ENCODE measurements around the gene NUDC. TPM values are rescaled to one million over a fixed set of nuclear protein-coding genes. Genes with fewer than 3 reads are reported as not detected.
"Not testable (repeated sequence)": the region's sequence is repeated elsewhere in the genome, so short reads cannot be mapped to it uniquely, and the experiment has no call there.

NUDC gene
- 10 to 100 TPM; 44.1 to 80.2 (median 55.9) TPM for total RNA-seq

GRCh38 chr1:26921540-26922430 is at the start of gene NUDC:
Gene NUDC (plus strand): TSS chr1:26921743. CDS start chr1:26921849, 106 bp downstream.
- Histone ChIP-seq H3K27ac (peak within 1 kb of the TSS; percentile 49 to 100 (median 93)), H3K36me3 (peaks cover 22 to 28% of the 10 kb centered on the region in 2 donors), H3K9me3 (no peaks in the 10 kb centered on the region), H3K4me1 (peaks cover 13 to 19% of the 10 kb centered on the region in 2 donors), H3K27me3 (no peaks in the 10 kb centered on the region), H3K4me3 (replicated peaks in 1 of 3) (peak within 1 kb of the TSS; percentile 44 to 85 (median 79))
- intact Hi-C loops (cut with DNase I): no loop called here
- TF ChIP-seq POLR2A (IDR thresholded peaks at IDR 0.05): peak; percentile 37 to 95
- TF ChIP-seq CTCF (IDR thresholded peaks at IDR 0.05): no peak
- DNase-seq: peak; percentile 97 to 98
- 1% methylated on average over 51 to 62 of the region's 83 CpGs for WGBS, 2 donors

DNA sequence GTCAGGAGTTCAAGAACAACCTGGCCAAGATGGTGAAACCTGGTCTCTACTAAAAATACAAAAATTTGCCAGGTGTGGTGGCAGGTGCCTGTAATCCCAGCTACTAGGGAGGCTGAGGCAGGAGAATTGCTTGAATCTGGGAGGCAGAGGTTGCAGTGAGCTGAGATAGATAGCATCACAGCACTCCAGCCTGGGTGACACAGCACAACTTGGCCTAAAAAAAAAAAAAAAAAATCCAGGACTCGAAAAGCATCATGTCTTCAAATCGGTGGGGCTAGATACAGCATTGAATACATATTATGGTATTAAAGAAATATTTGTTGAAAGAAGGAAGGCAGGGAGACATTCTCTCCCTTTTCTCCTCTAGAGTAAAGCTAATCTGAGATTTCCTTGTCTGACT is 48.4 kb upstream of the NUDC start:
- H3K27me3 ChIP-seq; H3K36me3 ChIP-seq; H3K9me3 ChIP-seq; H3K4me3 ChIP-seq (replicated peaks in 1 of 3); DNase-seq; intact Hi-C loops (cut with DNase I); H3K27ac ChIP-seq; H3K4me1 ChIP-seq: not testable (repeated sequence)
- WGBS, 2 donors: 84 to 91% methylated on average over 2 of the region's 2 CpGs

- no peaks in the 10 kb centered on the region for H3K4me1 ChIP-seq
- 54 to 65% methylated on average over 4 of the region's 4 CpGs for WGBS, 2 donors
- TF ChIP-seq POLR2A (IDR thresholded peaks at IDR 0.05) (no peak), CTCF (IDR thresholded peaks at IDR 0.05) (no peak)
- H3K36me3 ChIP-seq: peaks cover 4 to 21% of the 10 kb centered on the region in 2 donors
- no peaks in the 10 kb centered on the region for H3K27me3 ChIP-seq
- intact Hi-C loops (cut with DNase I): loop anchor here (5.0 kb wide), 1 partner anchor 273 kb away; no protein-coding TSS in a partner anchor
- no peak for DNase-seq
- no peak overlapping the region for H3K4me3 ChIP-seq (replicated peaks in 1 of 3)
- no peaks in the 10 kb centered on the region for H3K9me3 ChIP-seq
- H3K27ac ChIP-seq: no peak overlapping the region
Measured at GRCh38 chr1:26874896-26875295, 46.6 kb upstream of the NUDC start.

DNA sequence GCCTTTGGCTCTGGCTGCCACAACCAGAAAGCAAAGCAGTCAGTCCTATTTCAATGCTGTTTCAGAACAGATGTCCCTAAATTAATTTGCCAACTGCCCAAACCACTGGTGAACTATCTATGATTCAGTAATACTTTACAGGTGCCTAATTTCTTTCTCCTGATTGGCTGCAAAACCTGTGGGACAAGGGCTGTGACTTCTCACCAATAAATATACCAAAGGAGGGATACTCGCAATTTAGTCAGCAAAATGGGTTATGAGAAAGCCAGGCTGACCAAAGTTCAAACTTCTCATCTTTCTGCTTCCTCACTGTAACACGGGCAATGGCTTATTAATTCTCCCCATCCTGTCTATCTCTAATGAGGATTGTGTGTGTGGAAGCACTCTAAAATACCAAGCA is 44.2 kb upstream of the NUDC start:
- Histone ChIP-seq H3K4me3 (replicated peaks in 1 of 3) (no peak overlapping the region), H3K27ac (no peak overlapping the region), H3K9me3 (no peaks in the 10 kb centered on the region), H3K36me3 (peaks cover 24 to 43% of the 10 kb centered on the region in 2 donors), H3K4me1 (no peaks in the 10 kb centered on the region), H3K27me3 (no peaks in the 10 kb centered on the region)
- no peak for DNase-seq
- no peak for TF ChIP-seq POLR2A (IDR thresholded peaks at IDR 0.05)
- no peak for TF ChIP-seq CTCF (IDR thresholded peaks at IDR 0.05)
- intact Hi-C loops (cut with DNase I): loop anchor here (5.0 kb wide), 1 partner anchor 275 kb away; no protein-coding TSS in a partner anchor
- WGBS, 2 donors: 80 to 84% methylated on average over 2 of the region's 2 CpGs

DNA sequence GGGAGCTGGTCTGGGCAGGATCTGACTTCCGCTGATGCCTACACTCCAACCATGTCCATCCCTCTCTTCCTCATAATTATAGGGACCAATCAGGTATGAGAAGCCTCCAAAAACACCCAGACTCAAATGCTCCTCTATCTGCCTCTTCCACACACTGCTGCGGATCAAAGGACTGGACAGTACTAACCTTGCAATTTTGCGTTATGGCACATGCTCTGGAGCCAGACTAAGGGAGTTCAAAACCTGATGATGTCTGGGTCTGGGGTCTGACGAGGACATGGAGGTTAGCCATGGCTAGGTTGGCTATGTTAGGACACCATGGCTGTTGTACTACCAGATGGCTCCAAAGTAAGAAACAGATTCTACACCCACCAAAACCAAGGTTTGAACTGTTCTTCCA is 41.8 kb upstream of the NUDC start:
- WGBS, 2 donors: 96 to 98% methylated on average over 4 of the region's 4 CpGs
- H3K36me3 ChIP-seq: peaks cover 47 to 68% of the 10 kb centered on the region in 2 donors
- intact Hi-C loops (cut with DNase I): loop anchor here (5.0 kb wide), 1 partner anchor 277 kb away; no protein-coding TSS in a partner anchor

DNA sequence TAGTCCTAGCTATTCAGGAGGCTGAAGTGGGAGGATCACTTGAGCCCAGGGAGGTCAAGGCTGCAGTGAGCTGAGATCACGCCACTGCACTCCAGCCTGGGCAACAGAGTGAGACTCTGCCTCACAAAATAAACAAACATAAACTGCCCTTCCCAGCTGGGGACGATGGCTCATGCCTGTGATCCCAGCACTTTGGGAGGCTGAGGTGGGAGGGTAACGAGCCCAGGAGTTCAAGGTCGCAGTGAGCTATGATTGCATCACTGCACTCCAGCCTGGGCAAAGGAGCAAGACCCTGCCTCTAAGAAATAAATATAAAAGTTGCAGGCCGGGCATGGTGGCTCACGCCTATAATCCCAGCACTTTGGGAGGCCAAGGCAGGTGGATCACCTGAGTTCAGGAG is 39.9 kb upstream of the NUDC start:
- H3K4me3 ChIP-seq (replicated peaks in 1 of 3); H3K9me3 ChIP-seq; H3K27me3 ChIP-seq; DNase-seq; H3K4me1 ChIP-seq; H3K27ac ChIP-seq; intact Hi-C loops (cut with DNase I): not testable (repeated sequence)
- 89% methylated on average over 6 of the region's 6 CpGs for WGBS, 2 donors
- peaks cover 64 to 80% of the 10 kb centered on the region in 2 donors for H3K36me3 ChIP-seq

More for the DNA sequence above, 41.8 kb upstream of the NUDC start:
- Histone ChIP-seq H3K27me3 (no peaks in the 10 kb centered on the region), H3K9me3 (no peaks in the 10 kb centered on the region), H3K4me1 (no peaks in the 10 kb centered on the region), H3K4me3 (replicated peaks in 1 of 3) (no peak overlapping the region), H3K27ac (no peak overlapping the region)
- DNase-seq: no peak
- no peak for TF ChIP-seq POLR2A (IDR thresholded peaks at IDR 0.05)
- TF ChIP-seq CTCF (IDR thresholded peaks at IDR 0.05): no peak
